ENCODE measurements around the gene COL4A2.

Gene COL4A2

DNA sequence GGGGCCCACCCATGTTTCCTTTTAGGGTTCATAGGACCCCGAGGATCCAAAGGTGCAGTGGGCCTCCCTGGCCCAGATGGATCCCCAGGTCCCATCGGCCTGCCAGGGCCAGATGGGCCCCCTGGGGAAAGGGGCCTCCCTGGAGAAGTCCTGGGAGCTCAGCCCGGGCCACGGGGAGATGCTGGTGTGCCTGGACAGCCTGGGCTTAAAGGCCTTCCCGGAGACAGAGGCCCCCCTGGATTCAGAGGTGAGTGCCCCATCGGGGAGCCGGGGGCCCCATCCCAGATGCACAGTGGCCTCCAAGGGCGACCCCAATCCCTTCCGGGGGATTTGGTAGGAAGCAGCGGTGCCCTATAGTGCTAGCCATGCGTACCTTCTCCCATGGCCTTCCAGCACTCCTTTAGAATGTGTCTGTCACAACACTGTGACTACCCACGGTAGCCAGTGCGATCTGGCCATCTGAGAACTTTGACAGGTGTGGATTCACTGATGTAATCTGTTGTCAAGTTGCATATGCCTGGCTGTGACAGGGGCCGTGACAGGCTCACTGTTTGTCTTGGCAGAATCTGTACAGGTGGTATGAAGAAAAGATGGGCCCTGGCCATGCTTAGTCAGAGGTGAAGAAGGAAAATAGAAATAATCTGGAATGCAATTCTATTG, 165.9 kb downstream of the COL4A2 start:
- no peaks in the 10 kb centered on the region for H3K9me3 ChIP-seq (ENCODE audit: insufficient read depth, low read length)
- H3K27me3 ChIP-seq (ENCODE audit: insufficient read depth, insufficient read length): no peaks in the 10 kb centered on the region
- peaks cover 82% of the 10 kb centered on the region for H3K36me3 ChIP-seq (ENCODE audit: insufficient read depth, insufficient read length, low read length)
- no peak overlapping the region for H3K9ac ChIP-seq (ENCODE audit: insufficient read length, low read depth)
- TF ChIP-seq ZNF274 (IDR thresholded peaks at IDR 0.05; ENCODE audit: low read depth, low read length) (no peak), YY1 (IDR thresholded peaks at IDR 0.05; ENCODE audit: insufficient read depth, insufficient read length) (no peak)
- no peak for DNase-seq (ENCODE audit: low read depth, low spot score)
- H3K4me1 ChIP-seq (ENCODE audit: insufficient read depth, insufficient read length): no peaks in the 10 kb centered on the region
- H3K4me3 ChIP-seq (ENCODE audit: insufficient read length, low read depth): no peak overlapping the region

DNA sequence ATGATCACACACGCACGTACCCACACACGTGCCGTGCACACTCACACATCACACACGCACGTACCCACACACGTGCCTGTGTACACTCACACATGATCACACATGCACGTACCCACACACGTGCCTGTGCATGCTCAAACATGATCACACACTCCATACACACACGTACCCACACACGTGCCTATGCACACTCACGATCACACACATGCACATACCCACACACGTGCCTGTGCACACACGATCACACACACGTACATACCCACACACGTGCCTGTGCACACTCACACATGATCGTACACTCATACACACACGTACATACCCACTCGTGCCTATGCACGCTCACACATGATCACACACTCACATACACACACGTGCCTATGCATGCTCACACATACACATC, 167.6 kb downstream of the COL4A2 start:
- H3K9me3 ChIP-seq (ENCODE audit: insufficient read depth, low read length): no peaks in the 10 kb centered on the region
- peaks cover 3% of the 10 kb centered on the region for H3K4me1 ChIP-seq (ENCODE audit: insufficient read depth, insufficient read length)
- H3K36me3 ChIP-seq (ENCODE audit: insufficient read depth, insufficient read length, low read length): peaks cover 81% of the 10 kb centered on the region
- TF ChIP-seq YY1 (IDR thresholded peaks at IDR 0.05; ENCODE audit: insufficient read depth, insufficient read length) (no peak), SUZ12 (IDR thresholded peaks at IDR 0.05; ENCODE audit: extremely low read depth, insufficient read depth, insufficient read length) (no peak), ZNF274 (IDR thresholded peaks at IDR 0.05; ENCODE audit: low read depth, low read length) (no peak)
- no peaks in the 10 kb centered on the region for H3K27me3 ChIP-seq (ENCODE audit: insufficient read depth, insufficient read length)
- no peak for DNase-seq (ENCODE audit: low read depth, low spot score)
- H3K9ac ChIP-seq (ENCODE audit: insufficient read length, low read depth): no peak overlapping the region
- no peak overlapping the region for H3K4me3 ChIP-seq (ENCODE audit: insufficient read length, low read depth)

DNA sequence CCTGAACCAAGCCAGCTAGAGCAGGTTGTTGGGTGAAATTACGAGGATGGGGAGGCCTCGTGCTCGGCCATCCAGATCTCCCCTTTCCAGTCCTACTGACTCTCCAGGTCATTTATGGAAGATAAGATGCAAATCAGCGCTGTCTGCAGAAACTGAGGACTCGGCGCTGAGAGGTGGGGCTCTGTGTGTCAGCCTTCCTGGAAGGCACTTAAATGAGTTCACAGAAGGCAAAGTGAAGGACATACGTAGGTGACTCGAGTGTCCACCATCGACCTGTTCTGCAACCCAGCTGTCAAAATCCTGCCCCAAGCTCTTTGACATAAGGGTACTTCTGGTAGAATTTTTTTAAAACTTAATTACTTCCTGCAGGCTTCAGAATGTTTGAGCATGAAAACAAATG, 168.0 kb downstream of the COL4A2 start:
- Histone ChIP-seq H3K4me1 (ENCODE audit: insufficient read depth, insufficient read length) (peaks cover 3% of the 10 kb centered on the region), H3K36me3 (ENCODE audit: insufficient read depth, insufficient read length, low read length) (peaks cover 82% of the 10 kb centered on the region), H3K27me3 (ENCODE audit: insufficient read depth, insufficient read length) (no peaks in the 10 kb centered on the region), H3K9ac (ENCODE audit: insufficient read length, low read depth) (no peak overlapping the region), H3K4me3 (ENCODE audit: insufficient read length, low read depth) (no peak overlapping the region), H3K9me3 (ENCODE audit: insufficient read depth, low read length) (no peaks in the 10 kb centered on the region)
- TF ChIP-seq ZNF274 (IDR thresholded peaks at IDR 0.05; ENCODE audit: low read depth, low read length) (no peak), SUZ12 (IDR thresholded peaks at IDR 0.05; ENCODE audit: extremely low read depth, insufficient read depth, insufficient read length) (no peak), YY1 (IDR thresholded peaks at IDR 0.05; ENCODE audit: insufficient read depth, insufficient read length) (no peak)
- no peak for DNase-seq (ENCODE audit: low read depth, low spot score)

DNA sequence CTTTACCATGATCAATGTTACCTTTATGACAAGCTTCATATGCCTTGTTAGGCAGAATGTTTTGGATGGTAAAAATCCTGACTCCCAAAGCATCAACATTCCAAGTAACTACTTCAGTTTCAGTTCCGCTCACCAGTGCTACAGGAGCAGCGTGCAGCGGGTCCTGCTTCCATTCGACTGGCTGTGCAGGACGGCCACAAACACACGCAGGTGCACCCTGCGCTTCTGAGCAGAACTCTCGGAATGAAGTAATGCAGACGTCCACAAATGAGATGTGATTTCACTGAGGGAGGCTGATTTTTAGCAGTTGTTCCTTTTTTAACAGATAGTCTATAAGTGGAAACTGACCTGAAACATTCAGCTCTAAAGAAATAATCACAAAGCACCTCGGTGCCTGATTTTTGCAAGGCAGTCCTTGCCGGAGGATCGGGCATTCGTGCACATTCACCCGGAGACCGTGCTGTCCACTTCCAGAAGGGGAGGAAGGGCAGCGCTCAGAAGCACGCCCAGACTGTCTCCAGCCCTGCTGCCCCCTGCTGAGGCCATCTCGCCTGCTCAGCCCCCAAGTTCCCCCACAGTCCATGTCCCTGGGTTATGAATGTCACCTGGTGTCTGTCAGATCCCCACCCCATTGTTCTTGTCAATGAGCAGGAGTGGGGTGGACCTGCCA, 168.6 kb downstream of the COL4A2 start:
- no peak for TF ChIP-seq ZNF274 (IDR thresholded peaks at IDR 0.05; ENCODE audit: low read depth, low read length)
- TF ChIP-seq YY1 (IDR thresholded peaks at IDR 0.05; ENCODE audit: insufficient read depth, insufficient read length): no peak
- no peak for TF ChIP-seq SUZ12 (IDR thresholded peaks at IDR 0.05; ENCODE audit: extremely low read depth, insufficient read depth, insufficient read length)
- no peak overlapping the region for H3K9ac ChIP-seq (ENCODE audit: insufficient read length, low read depth)
- no peak for DNase-seq (ENCODE audit: low read depth, low spot score)
- H3K4me1 ChIP-seq (ENCODE audit: insufficient read depth, insufficient read length): peaks cover 5% of the 10 kb centered on the region
- no peaks in the 10 kb centered on the region for H3K9me3 ChIP-seq (ENCODE audit: insufficient read depth, low read length)
- no peak overlapping the region for H3K4me3 ChIP-seq (ENCODE audit: insufficient read length, low read depth)
- H3K27me3 ChIP-seq (ENCODE audit: insufficient read depth, insufficient read length): no peaks in the 10 kb centered on the region
- H3K36me3 ChIP-seq (ENCODE audit: insufficient read depth, insufficient read length, low read length): peaks cover 82% of the 10 kb centered on the region

DNA sequence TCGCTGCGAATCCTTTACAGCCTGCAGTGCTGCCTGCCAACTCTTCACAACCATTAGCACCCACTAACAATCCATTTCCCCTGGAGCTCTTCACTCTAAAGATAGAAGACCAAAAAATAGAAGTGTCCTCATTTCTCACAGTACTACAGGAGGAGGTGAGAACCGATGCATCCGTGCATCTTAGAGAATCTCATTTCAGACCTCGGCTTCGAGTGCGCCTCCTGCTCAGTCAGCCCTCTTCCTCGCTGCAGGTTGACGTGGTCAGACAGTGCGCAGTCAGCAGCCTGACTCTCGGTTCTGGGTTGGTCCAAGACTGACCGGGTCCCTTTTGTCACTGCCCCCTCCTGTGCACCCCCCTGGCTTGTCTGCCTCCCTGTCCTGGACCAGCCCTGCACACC, 169.1 kb downstream of the COL4A2 start:
- Histone ChIP-seq H3K36me3 (ENCODE audit: insufficient read depth, insufficient read length, low read length) (peaks cover 78% of the 10 kb centered on the region), H3K27me3 (ENCODE audit: insufficient read depth, insufficient read length) (no peaks in the 10 kb centered on the region), H3K4me1 (ENCODE audit: insufficient read depth, insufficient read length) (peaks cover 5% of the 10 kb centered on the region), H3K9ac (ENCODE audit: insufficient read length, low read depth) (no peak overlapping the region), H3K9me3 (ENCODE audit: insufficient read depth, low read length) (no peaks in the 10 kb centered on the region), H3K4me3 (ENCODE audit: insufficient read length, low read depth) (no peak overlapping the region)
- no peak for TF ChIP-seq SUZ12 (IDR thresholded peaks at IDR 0.05; ENCODE audit: extremely low read depth, insufficient read depth, insufficient read length)
- TF ChIP-seq ZNF274 (IDR thresholded peaks at IDR 0.05; ENCODE audit: low read depth, low read length): no peak
- TF ChIP-seq YY1 (IDR thresholded peaks at IDR 0.05; ENCODE audit: insufficient read depth, insufficient read length): no peak
- DNase-seq (ENCODE audit: low read depth, low spot score): no peak

DNA sequence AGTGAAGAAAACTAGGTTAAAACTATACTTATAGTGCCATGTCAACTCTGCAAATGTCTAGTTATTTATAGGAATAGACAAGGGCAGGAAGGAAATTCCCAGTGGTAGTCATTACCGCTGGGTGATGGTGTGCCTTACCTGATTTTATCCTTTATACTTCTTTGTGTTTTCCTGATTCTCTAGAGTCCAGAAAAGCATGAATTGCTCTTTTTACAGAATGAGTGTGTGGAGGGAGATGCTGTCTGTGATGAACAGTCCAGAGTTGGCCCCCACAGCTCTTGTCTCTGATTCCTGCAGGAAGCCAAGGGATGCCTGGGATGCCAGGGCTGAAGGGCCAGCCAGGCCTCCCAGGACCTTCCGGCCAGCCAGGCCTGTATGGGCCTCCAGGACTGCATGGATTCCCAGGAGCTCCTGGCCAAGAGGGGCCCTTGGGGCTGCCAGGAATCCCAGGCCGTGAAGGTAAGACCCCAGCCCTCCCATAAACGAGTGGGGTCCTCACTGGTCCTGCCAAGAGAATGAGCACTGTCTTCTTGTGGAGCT, 170.7 kb downstream of the COL4A2 start:
- Histone ChIP-seq H3K9ac (ENCODE audit: insufficient read length, low read depth) (no peak overlapping the region), H3K4me1 (ENCODE audit: insufficient read depth, insufficient read length) (peaks cover 5% of the 10 kb centered on the region), H3K9me3 (ENCODE audit: insufficient read depth, low read length) (no peaks in the 10 kb centered on the region), H3K4me3 (ENCODE audit: insufficient read length, low read depth) (no peak overlapping the region), H3K36me3 (ENCODE audit: insufficient read depth, insufficient read length, low read length) (peaks cover 75% of the 10 kb centered on the region), H3K27me3 (ENCODE audit: insufficient read depth, insufficient read length) (no peaks in the 10 kb centered on the region)
- TF ChIP-seq SUZ12 (IDR thresholded peaks at IDR 0.05; ENCODE audit: extremely low read depth, insufficient read depth, insufficient read length) (no peak), ZNF274 (IDR thresholded peaks at IDR 0.05; ENCODE audit: low read depth, low read length) (no peak), YY1 (IDR thresholded peaks at IDR 0.05; ENCODE audit: insufficient read depth, insufficient read length) (no peak)
- no peak for DNase-seq (ENCODE audit: low read depth, low spot score)

DNA sequence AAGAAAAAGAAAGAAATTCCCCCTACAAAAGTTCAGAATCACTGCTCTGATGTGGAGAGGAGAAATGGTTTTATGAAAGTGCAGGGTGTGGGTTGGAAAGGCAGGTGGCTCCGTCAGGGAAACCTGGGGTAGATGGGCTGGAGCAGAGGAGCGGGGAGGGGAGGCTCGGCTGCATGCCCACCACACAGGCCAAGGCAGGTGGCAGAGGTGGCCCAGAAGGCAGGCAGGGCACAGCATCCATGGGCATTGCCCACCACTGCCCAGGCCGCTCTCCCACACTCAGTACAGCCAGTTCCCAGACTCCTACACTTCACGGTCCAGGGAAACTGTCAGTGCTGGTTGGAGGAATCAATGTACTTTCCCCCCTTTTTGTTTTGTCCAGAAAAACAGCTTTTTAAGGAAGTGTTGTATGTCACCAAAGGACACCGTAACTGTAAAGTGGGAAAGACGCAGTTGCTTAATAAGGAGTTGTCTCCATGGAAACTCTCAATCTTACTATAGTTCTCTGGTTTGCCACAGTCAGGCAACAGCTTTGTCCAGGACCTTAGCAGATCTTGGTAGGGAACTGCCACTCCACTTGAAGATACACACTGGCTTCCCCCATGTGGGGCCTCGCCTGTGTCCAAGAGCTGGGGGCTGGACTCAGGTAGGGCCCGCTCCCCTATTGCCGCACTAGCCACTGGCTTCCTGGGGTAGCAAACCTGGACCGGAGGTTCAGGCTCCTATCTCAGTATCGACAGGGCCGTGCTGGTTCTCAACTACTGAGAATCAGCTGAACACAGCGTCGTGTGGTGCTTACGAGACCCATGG, 171.5 kb downstream of the COL4A2 start:
- H3K9me3 ChIP-seq (ENCODE audit: insufficient read depth, low read length): no peaks in the 10 kb centered on the region
- H3K36me3 ChIP-seq (ENCODE audit: insufficient read depth, insufficient read length, low read length): peaks cover 79% of the 10 kb centered on the region
- no peak for DNase-seq (ENCODE audit: low read depth, low spot score)
- H3K9ac ChIP-seq (ENCODE audit: insufficient read length, low read depth): no peak overlapping the region
- no peak overlapping the region for H3K4me3 ChIP-seq (ENCODE audit: insufficient read length, low read depth)
- TF ChIP-seq SUZ12 (IDR thresholded peaks at IDR 0.05; ENCODE audit: extremely low read depth, insufficient read depth, insufficient read length) (no peak), YY1 (IDR thresholded peaks at IDR 0.05; ENCODE audit: insufficient read depth, insufficient read length) (no peak), ZNF274 (IDR thresholded peaks at IDR 0.05; ENCODE audit: low read depth, low read length) (no peak)
- peaks cover 5% of the 10 kb centered on the region for H3K4me1 ChIP-seq (ENCODE audit: insufficient read depth, insufficient read length)
- H3K27me3 ChIP-seq (ENCODE audit: insufficient read depth, insufficient read length): no peaks in the 10 kb centered on the region
